HG03280 (cell line): Measurements from ENCODE around the gene KHDRBS2.

ENCODE experiments used
- ATAC-seq: cut with Tn5 transposase; IDR thresholded peaks from one replicate; pipeline ENCODE4 v1.9.1; 2021; ENCODE audit warnings: mild to moderate bottlenecking, moderate library complexity; ENCODE audit not compliant: unreplicated experiment

The KHDRBS2 gene

GRCh38 chr6:62039605-62040004 lies 246.4 kb downstream of the KHDRBS2 start:
- ATAC-seq, result no peak

GRCh38 chr6:62037445-62037844 lies 248.6 kb downstream of the KHDRBS2 start:
- ATAC-seq, result no peak

GRCh38 chr6:62035952-62036351 lies 250.1 kb downstream of the KHDRBS2 start:
- no peak for ATAC-seq

- ATAC-seq, result no peak
Observed at GRCh38 chr6:62013719-62014118, 272.3 kb downstream of the KHDRBS2 start.

GRCh38 chr6:62009445-62009844 lies 276.6 kb downstream of the KHDRBS2 start:
- ATAC-seq, result no peak

- no peak for ATAC-seq
Observed at GRCh38 chr6:61989616-61990015, 296.4 kb downstream of the KHDRBS2 start.

- ATAC-seq, result no peak
Observed at GRCh38 chr6:61980622-61981021, 305.4 kb downstream of the KHDRBS2 start.

GRCh38 chr6:61977947-61978346 lies 308.1 kb downstream of the KHDRBS2 start:
- ATAC-seq, result no peak

GRCh38 chr6:61977099-61977498 lies 308.9 kb downstream of the KHDRBS2 start:
- no peak for ATAC-seq

- ATAC-seq, result no peak
Observed at GRCh38 chr6:61959196-61959595, 326.8 kb downstream of the KHDRBS2 start.

GRCh38 chr6:61953851-61954250 lies 332.2 kb downstream of the KHDRBS2 start:
- no peak for ATAC-seq

GRCh38 chr6:61951586-61951985 lies 334.4 kb downstream of the KHDRBS2 start:
- ATAC-seq, result no peak

- ATAC-seq, result no peak
Observed at GRCh38 chr6:61950811-61951210, 335.2 kb downstream of the KHDRBS2 start.

GRCh38 chr6:61949971-61950370 lies 336.1 kb downstream of the KHDRBS2 start:
- ATAC-seq, result no peak

- ATAC-seq, result no peak
Observed at GRCh38 chr6:61949161-61949560, 336.9 kb downstream of the KHDRBS2 start.

- ATAC-seq, result no peak
Observed at GRCh38 chr6:61947311-61947947, 338.6 kb downstream of the KHDRBS2 start.

GRCh38 chr6:61940919-61941318 lies 345.1 kb downstream of the KHDRBS2 start:
- ATAC-seq, result no peak

GRCh38 chr6:61935242-61935846 lies 350.7 kb downstream of the KHDRBS2 start:
- ATAC-seq, result no peak

- ATAC-seq, result no peak
Observed at GRCh38 chr6:61909486-61909885, 376.5 kb downstream of the KHDRBS2 start.

- ATAC-seq, result no peak
Observed at GRCh38 chr6:61901748-61902147, 384.3 kb downstream of the KHDRBS2 start.

GRCh38 chr6:61894536-61894935 lies 391.5 kb downstream of the KHDRBS2 start:
- ATAC-seq, result no peak

- ATAC-seq, result no peak
Observed at GRCh38 chr6:61887423-61887822, 398.6 kb downstream of the KHDRBS2 start.
